PC-9 (cell line): Measurements from ENCODE around the gene OR52E8. TPM values are rescaled to one million over a fixed set of nuclear protein-coding genes. Genes with fewer than 3 reads are reported as not detected.

Experiments used
- BruUV-seq: library from RNA; stranded (reverse); fragments of 400-500 nt; replicated peaks from 2 replicates; lab custom pipeline; 2021; lab: Mats Ljungman, UMichigan
- CTCF ChIA-PET: fragments of 300-600 bp; sonication (Branson Sonifier 250); formaldehyde crosslinking; loops from one replicate; lab custom pipeline; 2022; ENCODE audit warnings: antibody characterized with exemption; lab: Charles Lee
- POLR2A ChIA-PET: fragments of 300-600 bp; sonication (Branson Sonifier 250); formaldehyde crosslinking; loops from one replicate; lab custom pipeline; 2022; ENCODE audit warnings: antibody characterized with exemption; ENCODE audit not compliant: unreplicated experiment; lab: Charles Lee
- DNase-seq, 2 experiments: peaks; one replicate each; pipeline versions ENCODE4 v3.0.0 to v3.0.0-alpha.2; 2015 to 2022; ENCODE audit warnings: mixed read lengths in 1 of 2
- H2AFZ ChIP-seq: fragments of 200-600 bp; sonication (generic); 2 replicates; pipeline ENCODE4 v1.8.1; 2017; ENCODE audit warnings: antibody characterized with exemption
- H3F3A ChIP-seq: fragments of 200-600 bp; sonication (generic); 2 replicates; pipeline ENCODE4 v1.8.1; 2017; ENCODE audit warnings: antibody characterized with exemption, mild to moderate bottlenecking, low read depth; ENCODE audit not compliant: insufficient read depth
- H3K27ac ChIP-seq: fragments of 200-600 bp; sonication (generic); 2 replicates; pipeline ENCODE4 v1.6.1; 2016; ENCODE audit warnings: mixed run types
- H3K27me3 ChIP-seq: fragments of 200-600 bp; sonication (generic); 2 replicates; pipeline ENCODE4 v1.6.1; 2016; ENCODE audit warnings: low read depth, mixed run types; ENCODE audit not compliant: insufficient read depth
- H3K36me3 ChIP-seq: fragments of 200-600 bp; sonication (generic); 2 replicates; pipeline ENCODE4 v1.6.1; 2016; ENCODE audit warnings: low read depth, mixed run types
- H3K4me1 ChIP-seq: fragments of 200-600 bp; sonication (generic); replicated peaks from 2 replicates; pipeline ENCODE4 v1.6.1; 2016; ENCODE audit warnings: mixed run types; ENCODE audit not compliant: insufficient read depth
- H3K4me2 ChIP-seq: fragments of 200-600 bp; sonication (generic); 2 replicates; pipeline ENCODE4 v1.6.1; 2017; ENCODE audit warnings: mixed run types
- H3K4me3 ChIP-seq: fragments of 200-600 bp; sonication (generic); 2 replicates; pipeline ENCODE4 v1.6.1; 2016; ENCODE audit warnings: mixed run types
- H3K79me2 ChIP-seq: fragments of 200-600 bp; sonication (generic); 2 replicates; pipeline ENCODE4 v1.6.1; 2017; ENCODE audit warnings: low read depth, mixed run types
- H3K9me2 ChIP-seq: fragments of 200-600 bp; sonication (generic); 2 replicates; pipeline ENCODE4 v1.8.1; 2017; ENCODE audit warnings: mild to moderate bottlenecking; ENCODE audit not compliant: insufficient read depth
- H3K9me3 ChIP-seq: fragments of 200-600 bp; sonication (generic); 2 replicates; pipeline ENCODE4 v1.8.1; 2016; ENCODE audit warnings: low read depth; ENCODE audit not compliant: insufficient read depth
- H4K20me1 ChIP-seq: fragments of 200-600 bp; sonication (generic); 2 replicates; pipeline ENCODE4 v1.8.1; 2017; ENCODE audit not compliant: insufficient read depth
- CTCF ChIP-seq: fragments of 200-600 bp; sonication (generic); conservative IDR thresholded peaks from 2 replicates; pipeline ENCODE4 v1.6.1; 2017; ENCODE audit warnings: mixed run types, antibody characterized with exemption, mild to moderate bottlenecking, moderate library complexity
- EZH2 ChIP-seq: fragments of 200-600 bp; sonication (generic); IDR thresholded peaks from 2 replicates; pipeline ENCODE4 v1.8.0; 2017; ENCODE audit warnings: antibody characterized with exemption, low read depth
- intact Hi-C: fragments of 100-400 bp; cut with micrococcal nuclease; formaldehyde crosslinking; loops from one replicate; pipeline ENCODE4 v1.10.0; 2022; ENCODE audit not compliant: unreplicated experiment
- total RNA-seq: library from RNA; stranded (reverse); gene quantifications from 2 replicates; pipeline ENCODE4 v1.2.3, GENCODE V29; 2021

OR52E8 gene
- total RNA-seq, 1 experiment from 2014 or later: not detected

- no peaks in the 10 kb centered on the region for H3K9me2 ChIP-seq
- ChIA-PET CTCF (no interaction called here), POLR2A (no interaction called here)
- H3K27me3 ChIP-seq: no peaks in the 10 kb centered on the region
- peak within 1 kb of the TSS; percentile 66 for H3K4me2 ChIP-seq
- peak within 1 kb of the TSS; percentile 35; the same call in 1 of the 2 replicates for H3K4me3 ChIP-seq
- no peaks in the 10 kb centered on the region for H3K79me2 ChIP-seq
- H2AFZ ChIP-seq: peak within 1 kb of the TSS; percentile 55; the same call in 1 of the 2 replicates
- H3K4me1 ChIP-seq: no peaks in the 10 kb centered on the region
- TF ChIP-seq EZH2: no peak
- TF ChIP-seq CTCF: peak; percentile 78
- H4K20me1 ChIP-seq: no peaks in the 10 kb centered on the region
- peak; percentile 35 to 37 for DNase-seq
- no peaks in the 10 kb centered on the region for H3F3A ChIP-seq
- H3K36me3 ChIP-seq: no peaks in the 10 kb centered on the region
- intact Hi-C loops: loop anchor here (2.0 to 5.0 kb wide), 2 partner anchors 604 to 1171 kb away; partner anchors contain the start of gene OR51D1
- H3K9me3 ChIP-seq: no peaks in the 10 kb centered on the region
- BruUV-seq: no TSS peak
- H3K27ac ChIP-seq: no peak within 1 kb of the TSS
Observed at GRCh38 chr11:5808500-5809121, 48.9 kb downstream of the OR52E8 start, which contains the start of gene OR52N2. TSS of gene OR52N2 (plus strand) at chr11:5808924. CDS start at chr11:5820336, 11,412 bp downstream.

- H3K27ac ChIP-seq: no peak overlapping the region
- no peaks in the 10 kb centered on the region for H3K9me2 ChIP-seq
- H2AFZ ChIP-seq: no peak overlapping the region
- ChIA-PET POLR2A (no interaction called here), CTCF (no interaction called here)
- no peaks in the 10 kb centered on the region for H3K9me3 ChIP-seq
- no peaks in the 10 kb centered on the region for H3K4me1 ChIP-seq
- H3F3A ChIP-seq: no peaks in the 10 kb centered on the region
- intact Hi-C loops: loop anchor here (5.0 kb wide), 1 partner anchor 1170 kb away; the partner anchor contains the start of gene OR51D1
- TF ChIP-seq EZH2 (no peak), CTCF (no peak)
- no peak overlapping the region for H3K4me2 ChIP-seq
- H4K20me1 ChIP-seq: no peaks in the 10 kb centered on the region
- H3K27me3 ChIP-seq: no peaks in the 10 kb centered on the region
- BruUV-seq: no TSS peak
- no peaks in the 10 kb centered on the region for H3K79me2 ChIP-seq
- no peak for DNase-seq
- H3K36me3 ChIP-seq: no peaks in the 10 kb centered on the region
- no peak overlapping the region for H3K4me3 ChIP-seq
Observed at GRCh38 chr11:5807580-5807979, 49.9 kb downstream of the OR52E8 start.

Other genes starting within 250 kb of the OR52E8 start
- gene TRIM34, start 232.7 kb downstream of the OR52E8 start, total RNA-seq: 3.8 and 7.5 TPM in 2 replicates
- 19.1 and 20.5 TPM in 2 replicates for gene TRIM5, start 172.6 kb downstream of the OR52E8 start, total RNA-seq
- gene TRIM22, start 167.9 kb downstream of the OR52E8 start, total RNA-seq: 0.81 and 1.9 TPM in 2 replicates
- not detected in 2 replicates for gene OR56B1, start 121.2 kb downstream of the OR52E8 start, total RNA-seq
- not detected in 2 replicates for gene OR52N4, start 103.4 kb downstream of the OR52E8 start, total RNA-seq
- gene OR52N5, start 74.3 kb downstream of the OR52E8 start, total RNA-seq: not detected in 2 replicates
- gene OR52N1, start 66.4 kb downstream of the OR52E8 start, total RNA-seq: not detected in 2 replicates
- not detected in 2 replicates for gene OR52N2, start 48.8 kb downstream of the OR52E8 start, total RNA-seq
- gene OR52E6, start 15.8 kb downstream of the OR52E8 start, total RNA-seq: not detected in 2 replicates
- gene OR52E4, start 22.9 kb upstream of the OR52E8 start, total RNA-seq: not detected in 2 replicates
- gene OR52E5, start 35.5 kb upstream of the OR52E8 start, total RNA-seq: not detected in 2 replicates
- gene OR56A3, start 84.6 kb upstream of the OR52E8 start, total RNA-seq: not detected in 2 replicates
- not detected in 2 replicates for gene OR56A5, start 110.8 kb upstream of the OR52E8 start, total RNA-seq
- gene OR52L1, start 129.3 kb upstream of the OR52E8 start, total RNA-seq: not detected in 2 replicates
- gene OR56A4, start 149.3 kb upstream of the OR52E8 start, total RNA-seq: not detected in 2 replicates
- gene OR56A1, start 173.1 kb upstream of the OR52E8 start, total RNA-seq: not detected in 2 replicates
- not detected in 2 replicates for gene OR56B4, start 250.0 kb upstream of the OR52E8 start, total RNA-seq